Caco-2 (cell line): Measurements from ENCODE around the gene PPP1CC. TPM values are rescaled to one million over a fixed set of nuclear protein-coding genes. Genes with fewer than 3 reads are reported as not detected.

ENCODE experiments used
- BruUV-seq: library from RNA; stranded (reverse); fragments of 400-500 nt; replicated peaks from 2 replicates; lab custom pipeline; 2021; lab: Mats Ljungman, UMichigan
- CTCF ChIA-PET: fragments of 300-600 bp; sonication (Branson Sonifier 250); formaldehyde crosslinking; loops from one replicate; lab custom pipeline; 2022; ENCODE audit warnings: antibody characterized with exemption; lab: Charles Lee
- POLR2A ChIA-PET: fragments of 300-600 bp; sonication (Branson Sonifier 250); formaldehyde crosslinking; loops from one replicate; lab custom pipeline; 2022; ENCODE audit warnings: antibody characterized with exemption; lab: Charles Lee
- DNase-seq, 2 experiments: peaks; one replicate each; pipeline versions ENCODE4 v3.0.0 to v3.0.0-alpha.2; 2020 to 2022
- H3K27me3 ChIP-seq: replicated peaks from 2 replicates; pipeline ENCODE4 v1.6.0; 2011; ENCODE audit warnings: low read length; ENCODE audit not compliant: control insufficient read depth, insufficient read depth
- H3K36me3 ChIP-seq: 2 replicates; pipeline ENCODE4 v1.5.1; 2011; ENCODE audit warnings: low read length; ENCODE audit not compliant: control insufficient read depth, insufficient read depth
- H3K4me1 ChIP-seq: fragments of 250-450 bp; sonication (Bioruptor Pico); 2 replicates; pipeline ENCODE4 v1.5.1; 2020; ENCODE audit warnings: mild to moderate bottlenecking
- H3K4me3 ChIP-seq: 2 replicates; pipeline ENCODE4 v1.5.1; 2011; ENCODE audit warnings: low read depth, mild to moderate bottlenecking, control low read depth, low read length
- H3K9me3 ChIP-seq: fragments of 250-450 bp; sonication (Bioruptor Pico); 2 replicates; pipeline ENCODE4 v1.5.1; 2020; ENCODE audit warnings: mild to moderate bottlenecking, moderate library complexity
- H3K27ac Mint-ChIP-seq: one replicate; pipeline ENCODE4 v1.8.0; 2022; ENCODE audit warnings: mixed read lengths; ENCODE audit not compliant: unreplicated experiment
- H3K27me3 Mint-ChIP-seq: one replicate; pipeline ENCODE4 v1.8.0; 2022; ENCODE audit warnings: mixed read lengths; ENCODE audit not compliant: insufficient read depth, unreplicated experiment
- H3K36me3 Mint-ChIP-seq: one replicate; pipeline ENCODE4 v1.8.0; 2022; ENCODE audit warnings: mild to moderate bottlenecking, mixed read lengths; ENCODE audit not compliant: insufficient read depth, unreplicated experiment
- H3K4me1 Mint-ChIP-seq: one replicate; pipeline ENCODE4 v1.8.0; 2022; ENCODE audit warnings: low read depth, mixed read lengths; ENCODE audit not compliant: unreplicated experiment
- H3K4me3 Mint-ChIP-seq: one replicate; pipeline ENCODE4 v1.8.0; 2022; ENCODE audit warnings: mild to moderate bottlenecking, moderate library complexity, mixed read lengths; ENCODE audit not compliant: unreplicated experiment
- H3K9me3 Mint-ChIP-seq: one replicate; pipeline ENCODE4 v1.8.0; 2022; ENCODE audit warnings: mixed read lengths; ENCODE audit not compliant: unreplicated experiment
- CTCF ChIP-seq, 2 experiments: fragments of 200-600 bp in 1 of 2; IDR thresholded peaks; 1 replicate in 1 of 2; 2 replicates in 1 of 2; pipeline versions ENCODE4 v1.5.1 to v1.8.0; 2011 to 2022; ENCODE audit warnings: antibody characterized with exemption in 1 of 2, control low read depth in 1 of 2, inconsistent platforms in 1 of 2, low read depth in 1 of 2, low read length in 1 of 2, mild to moderate bottlenecking in 1 of 2, moderate library complexity in 1 of 2; ENCODE audit not compliant: insufficient read depth in 1 of 2, severe bottlenecking in 1 of 2, unreplicated experiment in 1 of 2
- intact Hi-C: fragments of 100-400 bp; cut with micrococcal nuclease; formaldehyde crosslinking; loops from one replicate; pipeline ENCODE4 v1.10.0; 2022; ENCODE audit not compliant: unreplicated experiment
- total RNA-seq: library from RNA; stranded (reverse); gene quantifications from 2 replicates; pipeline ENCODE4 v1.2.3, GENCODE V29; 2022

PPP1CC gene
- total RNA-seq, 1 experiment from 2014 or later, result 213 TPM

GRCh38 chr12:110689281-110690126 is 53.2 kb downstream of the PPP1CC start:
- no peak for TF ChIP-seq CTCF (IDR thresholded peaks at IDR 0.05; ENCODE audit: insufficient read depth in 1 of 2, low read depth in 1 of 2, low read length in 1 of 2, severe bottlenecking in 1 of 2, unreplicated experiment in 1 of 2)
- Histone ChIP-seq H3K9me3 (no peaks in the 10 kb centered on the region), H3K36me3 (no peaks in the 10 kb centered on the region), H3K27me3 (no peaks in the 10 kb centered on the region), H3K4me1 (no peaks in the 10 kb centered on the region), H3K4me3 (peak overlapping the region; percentile 51)
- Mint-ChIP-seq H3K27ac (no peak overlapping the region), H3K9me3 (no peaks in the 10 kb centered on the region), H3K36me3 (no peaks in the 10 kb centered on the region), H3K4me3 (peak overlapping the region; percentile 74), H3K27me3 (peaks cover 8% of the 10 kb centered on the region), H3K4me1 (peaks cover 16% of the 10 kb centered on the region)
- intact Hi-C loops, result loop anchor here (10.0 kb wide), 1 partner anchor 225 kb away; the partner anchor contains the start of genes FAM216A and GPN3
- DNase-seq, result peak in 1 of 2 experiments; percentile 20
- no TSS peak for BruUV-seq
- ChIA-PET CTCF (interaction anchor here (0.8 to 0.9 kb wide), 2 partner anchors 76 to 325 kb away, joined by 3 read pairs; partner anchors contain the start of gene TCTN1), POLR2A (no interaction called here)

- peaks cover 16% of the 10 kb centered on the region for H3K4me1 Mint-ChIP-seq
- H3K4me3 Mint-ChIP-seq, result peak within 1 kb of the TSS; percentile 74
- Histone ChIP-seq H3K36me3 (no peaks in the 10 kb centered on the region), H3K4me1 (no peaks in the 10 kb centered on the region), H3K4me3 (peak within 1 kb of the TSS; percentile 51), H3K9me3 (no peaks in the 10 kb centered on the region), H3K27me3 (no peaks in the 10 kb centered on the region)
- intact Hi-C loops, result loop anchor here (10.0 kb wide), 1 partner anchor 224 kb away; the partner anchor contains the start of genes FAM216A and GPN3
- no peak for TF ChIP-seq CTCF (IDR thresholded peaks at IDR 0.05; ENCODE audit: insufficient read depth in 1 of 2, low read depth in 1 of 2, low read length in 1 of 2, severe bottlenecking in 1 of 2, unreplicated experiment in 1 of 2)
- DNase-seq, result peak in 1 of 2 experiments; percentile 29
- no peak within 1 kb of the TSS for H3K27ac Mint-ChIP-seq
- no peaks in the 10 kb centered on the region for H3K9me3 Mint-ChIP-seq
- ChIA-PET POLR2A (no interaction called here), CTCF (interaction anchor here (0.9 kb wide), 1 partner anchor 324 kb away, joined by 3 read pairs; no protein-coding TSS in a partner anchor)
- BruUV-seq, result no TSS peak
- H3K36me3 Mint-ChIP-seq, result no peaks in the 10 kb centered on the region
- H3K27me3 Mint-ChIP-seq, result peaks cover 8% of the 10 kb centered on the region
These were observed 54.0 kb downstream of the PPP1CC start, which contains the start of gene HVCN1 for GRCh38 chr12:110688446-110689280. HVCN1 (minus strand) TSS chr12:110689115; CDS start chr12:110683245, 5,870 bp downstream.
